ENCODE results near the gene ADM2.

GRCh38 chr22:50502096-50502495 is 20.8 kb downstream of the ADM2 start:
- TF ChIP-seq NFYC (CRISPR knock-in tag; IDR thresholded peaks at IDR 0.05) (no peak), EZH2 (conservative IDR thresholded peaks at IDR 0.05; ENCODE audit: low read depth, low read length) (no peak), SP1 (IDR thresholded peaks at IDR 0.05) (no peak), SP1 (CRISPR knock-in tag; IDR thresholded peaks at IDR 0.05) (no peak), ADNP (CRISPR knock-in tag; IDR thresholded peaks at IDR 0.05) (no peak), GABPA (IDR thresholded peaks at IDR 0.05; ENCODE audit: low read depth, low read length) (no peak), GABPA (CRISPR knock-in tag; IDR thresholded peaks at IDR 0.05; ENCODE audit: low read depth) (no peak), ZFP36 (IDR thresholded peaks at IDR 0.05; ENCODE audit: borderline replicate concordance, low read depth, low read length, partially characterized antibody) (no peak), ZNF343 (CRISPR knock-in tag; IDR thresholded peaks at IDR 0.05) (no peak), POLR2A (IDR thresholded peaks at IDR 0.05; ENCODE audit: insufficient read depth in 1 of 2, low read depth in 2 of 2, low read length in 2 of 2) (no peak), MAZ (IDR thresholded peaks at IDR 0.05; ENCODE audit: borderline replicate concordance, low read depth, low read length) (no peak), MAZ (CRISPR knock-in tag; IDR thresholded peaks at IDR 0.05; ENCODE audit: low read depth) (no peak), EP300 (IDR thresholded peaks at IDR 0.05; ENCODE audit: low read depth in 2 of 2, low read length in 2 of 2) (no peak), EP300 (CRISPR knock-in tag; IDR thresholded peaks at IDR 0.05; ENCODE audit: borderline replicate concordance) (no peak), TAF1 (CRISPR knock-in tag; IDR thresholded peaks at IDR 0.05) (no peak), ZBTB8A (CRISPR knock-in tag; IDR thresholded peaks at IDR 0.05; ENCODE audit: borderline replicate concordance, low read depth) (no peak), IKZF1 (IDR thresholded peaks at IDR 0.05) (no peak)

All from HepG2 (cell line).